Measurements from ENCODE around the gene DPP3.

GRCh38 chr11:66543263-66544107 is 63.3 kb downstream of the DPP3 start:
- TF ChIP-seq CTCF (IDR thresholded peaks at IDR 0.05; ENCODE audit: low read depth, low read length) (no peak), POLR2A (IDR thresholded peaks at IDR 0.05; ENCODE audit: extremely low read depth, insufficient read length) (no peak), MAX (IDR thresholded peaks at IDR 0.05; ENCODE audit: low read depth, low read length) (no peak)

Measured in NB4 (cell line).